ENCODE results near the gene HDHD2.

DNA sequence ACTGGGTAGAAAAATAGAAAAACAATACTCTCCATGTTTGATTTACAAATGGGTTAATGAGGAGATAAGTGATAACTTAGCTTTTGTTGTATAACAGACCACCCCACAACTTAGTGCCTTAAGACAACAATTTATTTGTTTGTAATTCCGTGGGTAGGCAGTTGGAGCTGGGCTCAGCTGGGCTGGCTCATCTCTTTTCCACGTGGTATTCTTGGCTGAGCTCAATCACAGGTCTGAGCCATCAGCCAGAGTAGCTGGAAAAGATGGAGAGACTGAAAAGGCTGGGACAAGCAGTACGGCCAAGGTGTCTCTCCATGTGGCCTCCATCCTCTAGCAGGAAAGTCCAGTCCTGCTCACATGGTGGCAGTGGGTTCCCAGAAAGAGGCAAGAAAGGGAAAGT lies 82.7 kb downstream of the HDHD2 start:
- TF ChIP-seq, protein P1, sequence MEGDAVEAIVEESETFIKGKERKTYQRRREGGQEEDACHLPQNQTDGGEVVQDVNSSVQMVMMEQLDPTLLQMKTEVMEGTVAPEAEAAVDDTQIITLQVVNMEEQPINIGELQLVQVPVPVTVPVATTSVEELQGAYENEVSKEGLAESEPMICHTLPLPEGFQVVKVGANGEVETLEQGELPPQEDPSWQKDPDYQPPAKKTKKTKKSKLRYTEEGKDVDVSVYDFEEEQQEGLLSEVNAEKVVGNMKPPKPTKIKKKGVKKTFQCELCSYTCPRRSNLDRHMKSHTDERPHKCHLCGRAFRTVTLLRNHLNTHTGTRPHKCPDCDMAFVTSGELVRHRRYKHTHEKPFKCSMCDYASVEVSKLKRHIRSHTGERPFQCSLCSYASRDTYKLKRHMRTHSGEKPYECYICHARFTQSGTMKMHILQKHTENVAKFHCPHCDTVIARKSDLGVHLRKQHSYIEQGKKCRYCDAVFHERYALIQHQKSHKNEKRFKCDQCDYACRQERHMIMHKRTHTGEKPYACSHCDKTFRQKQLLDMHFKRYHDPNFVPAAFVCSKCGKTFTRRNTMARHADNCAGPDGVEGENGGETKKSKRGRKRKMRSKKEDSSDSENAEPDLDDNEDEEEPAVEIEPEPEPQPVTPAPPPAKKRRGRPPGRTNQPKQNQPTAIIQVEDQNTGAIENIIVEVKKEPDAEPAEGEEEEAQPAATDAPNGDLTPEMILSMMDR (conservative IDR thresholded peaks at IDR 0.05; ENCODE audit: low read depth, low read length), result no peak
- no peak for TF ChIP-seq EZH2 (IDR thresholded peaks at IDR 0.05; ENCODE audit: low read length, unreplicated experiment)
